GM19463 (cell line): ENCODE results near the gene TEAD3.

ENCODE experiments used
- ATAC-seq: cut with Tn5 transposase; IDR thresholded peaks from one replicate; pipeline ENCODE4 v1.9.1; 2021; ENCODE audit warnings: mild to moderate bottlenecking, moderate library complexity; ENCODE audit not compliant: unreplicated experiment

The TEAD3 gene

GRCh38 chr6:35492974-35493284 lies 4.0 kb downstream of the TEAD3 start:
- ATAC-seq = no peak

- no peak for ATAC-seq
These were observed 4.5 kb downstream of the TEAD3 start for GRCh38 chr6:35492258-35492973.

GRCh38 chr6:35491558-35492257 lies 5.2 kb downstream of the TEAD3 start:
- ATAC-seq = no peak

- no peak for ATAC-seq
These were observed 5.9 kb downstream of the TEAD3 start for GRCh38 chr6:35490821-35491557.

- ATAC-seq = no peak
These were observed 6.7 kb downstream of the TEAD3 start for GRCh38 chr6:35489995-35490791.

- ATAC-seq = no peak
These were observed 7.8 kb downstream of the TEAD3 start for GRCh38 chr6:35489066-35489465.

GRCh38 chr6:35488517-35488862 lies 8.4 kb downstream of the TEAD3 start:
- no peak for ATAC-seq

GRCh38 chr6:35487658-35488516 lies 9.0 kb downstream of the TEAD3 start:
- ATAC-seq = no peak

- no peak for ATAC-seq
These were observed 10.6 kb downstream of the TEAD3 start for GRCh38 chr6:35486005-35486925.

GRCh38 chr6:35485402-35485877 lies 11.4 kb downstream of the TEAD3 start:
- no peak for ATAC-seq

GRCh38 chr6:35484921-35485392 lies 11.9 kb downstream of the TEAD3 start:
- ATAC-seq = no peak

- ATAC-seq = no peak
These were observed 12.8 kb downstream of the TEAD3 start for GRCh38 chr6:35483893-35484645.

- ATAC-seq = no peak
These were observed 13.4 kb downstream of the TEAD3 start for GRCh38 chr6:35483490-35483889.

GRCh38 chr6:35483062-35483461 lies 13.8 kb downstream of the TEAD3 start:
- ATAC-seq = no peak

- ATAC-seq = no peak
These were observed 15.7 kb downstream of the TEAD3 start for GRCh38 chr6:35481226-35481625.

GRCh38 chr6:35480176-35480575 lies 16.7 kb downstream of the TEAD3 start:
- no peak for ATAC-seq

- ATAC-seq = no peak
These were observed 18.6 kb downstream of the TEAD3 start for GRCh38 chr6:35478259-35478658.

- no peak for ATAC-seq
These were observed 19.2 kb downstream of the TEAD3 start for GRCh38 chr6:35477551-35478179.
